GM10847 (cell line): ENCODE results near the gene DNAH8.

Source experiments
- POLR2A ChIP-seq: IDR thresholded peaks from 2 replicates; pipeline ENCODE4 v1.6.1; 2011; ENCODE audit not compliant: insufficient read length; ENCODE audit errors: extremely low read depth

The DNAH8 gene

DNA sequence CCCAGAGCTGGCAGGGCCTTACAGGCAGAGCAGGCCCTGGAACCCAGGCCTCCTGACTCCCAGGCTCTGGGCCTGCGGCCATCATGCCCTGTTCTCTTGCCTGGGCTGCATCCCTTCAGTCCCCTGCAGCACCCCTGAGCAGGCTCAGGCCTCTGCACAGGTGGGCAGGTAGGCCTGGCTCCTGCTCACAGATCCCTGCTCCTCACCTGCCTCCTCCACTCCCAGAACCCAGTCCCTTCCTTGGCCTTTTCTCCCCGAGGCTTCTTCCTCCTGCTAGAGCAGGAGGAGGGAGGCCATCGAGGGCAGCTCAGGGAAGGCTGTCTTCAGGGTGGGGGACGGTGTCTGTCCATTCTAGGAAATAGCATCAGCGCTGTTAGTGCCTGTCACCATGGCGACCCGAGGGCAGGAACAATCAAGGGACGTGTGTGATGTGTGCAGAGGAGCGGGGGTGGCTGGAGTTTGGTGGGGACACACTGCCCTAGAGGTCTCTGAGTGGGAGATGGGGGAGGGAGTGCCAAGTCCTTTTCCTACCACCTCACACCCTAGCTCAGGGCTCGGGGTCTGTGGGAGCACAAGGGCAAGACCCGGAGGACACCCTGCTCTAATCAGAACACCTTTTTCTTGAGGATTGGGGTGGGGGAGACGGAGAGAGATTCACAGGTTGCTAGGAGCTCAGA, 360.0 kb downstream of the DNAH8 start:
- TF ChIP-seq POLR2A, result no peak

DNA sequence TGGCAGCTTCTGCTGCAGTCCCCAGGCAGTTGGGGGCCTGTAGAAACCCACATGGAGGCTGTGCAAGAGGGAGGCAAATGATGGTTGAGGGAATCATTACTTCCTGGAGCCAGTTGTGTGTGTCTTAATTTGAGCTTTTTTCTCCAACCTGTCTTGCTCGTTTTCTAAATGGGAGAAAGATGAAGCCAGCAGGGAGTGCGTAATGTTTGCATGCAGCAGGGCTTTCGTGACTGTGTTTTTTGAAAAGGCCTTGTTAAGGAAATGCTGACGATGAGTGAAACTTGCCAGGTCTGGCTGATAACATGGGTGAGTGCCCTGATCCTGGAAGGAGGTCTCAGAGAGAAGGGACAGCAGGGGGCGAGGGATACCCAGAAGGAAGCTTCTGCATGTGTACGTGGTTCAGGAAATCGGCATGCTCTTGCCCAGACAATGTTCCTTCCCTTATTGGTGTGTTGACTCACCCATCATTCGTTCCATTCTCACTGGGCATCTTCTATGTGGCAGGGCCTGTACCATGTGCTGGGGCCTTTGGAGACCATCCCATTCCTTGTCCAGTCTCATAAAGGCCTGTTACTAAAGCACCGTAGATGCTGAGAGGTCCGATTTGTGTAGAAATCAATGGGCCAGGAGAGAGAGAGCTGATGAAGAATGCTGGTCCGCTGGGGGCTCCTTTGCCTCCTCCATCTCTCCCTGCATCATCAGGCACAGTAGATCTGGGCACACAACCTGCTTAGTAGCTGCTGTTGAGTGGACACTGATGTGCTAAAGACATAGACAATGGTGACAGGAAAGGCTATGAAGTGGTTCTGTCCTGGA, 360.9 kb downstream of the DNAH8 start:
- TF ChIP-seq POLR2A, result no peak

- TF ChIP-seq POLR2A, result no peak
These were observed 361.8 kb downstream of the DNAH8 start for GRCh38 chr6:39076623-39077535.

DNA sequence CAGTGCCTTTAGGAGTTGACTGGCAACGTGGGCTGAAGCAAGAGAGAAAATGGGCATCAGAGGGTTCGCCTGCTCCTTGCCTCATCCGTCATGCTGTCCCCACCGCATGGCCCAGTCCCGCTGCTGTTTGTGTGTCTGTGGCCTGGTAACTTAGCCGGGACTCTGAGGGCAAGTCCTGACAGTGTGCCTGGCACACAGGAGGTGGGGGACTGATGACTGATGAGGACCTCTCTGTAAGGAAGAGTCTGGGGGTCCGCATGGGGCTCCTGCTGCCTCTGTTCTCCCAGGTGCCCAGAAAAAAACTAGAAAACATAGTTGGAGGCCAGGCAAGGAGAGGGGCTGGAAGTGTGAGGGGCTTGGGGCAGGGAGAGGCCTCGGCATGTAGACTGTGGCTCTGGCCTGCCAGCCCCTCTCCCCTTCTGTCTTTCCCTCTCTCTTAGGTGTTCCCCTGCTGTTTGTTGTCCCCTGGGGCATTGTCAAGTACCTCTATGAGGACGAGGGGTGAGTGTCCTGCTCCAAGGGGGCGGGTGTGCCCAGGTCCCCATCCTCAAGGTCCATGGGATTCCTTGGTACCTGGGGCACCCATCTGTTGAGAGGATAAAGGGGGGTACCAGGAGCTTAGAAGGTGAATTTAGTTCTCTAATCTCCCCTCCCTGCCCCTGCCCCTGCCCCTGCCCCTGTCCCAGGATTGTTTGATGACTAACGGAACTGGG, 362.9 kb downstream of the DNAH8 start:
- no peak for TF ChIP-seq POLR2A

DNA sequence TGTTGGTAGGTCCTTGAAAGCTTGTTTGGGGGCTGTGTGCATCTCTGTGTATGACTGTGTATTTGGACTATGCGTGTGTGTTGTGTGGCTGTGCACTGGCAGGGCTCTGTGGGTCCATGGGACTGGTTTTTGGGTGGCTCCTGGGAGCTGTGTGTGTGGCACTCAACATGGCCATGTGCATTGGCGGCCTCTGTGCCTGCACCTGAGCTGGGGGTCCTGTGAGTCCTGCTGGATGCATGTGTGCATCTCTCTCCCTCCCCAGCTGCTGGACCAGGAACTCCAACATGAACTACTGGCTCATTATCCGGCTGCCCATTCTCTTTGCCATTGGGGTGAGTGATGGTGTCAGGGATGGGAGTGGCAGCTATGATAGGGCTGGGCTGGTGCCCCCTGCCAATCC, 363.6 kb downstream of the DNAH8 start:
- TF ChIP-seq POLR2A, result no peak

DNA sequence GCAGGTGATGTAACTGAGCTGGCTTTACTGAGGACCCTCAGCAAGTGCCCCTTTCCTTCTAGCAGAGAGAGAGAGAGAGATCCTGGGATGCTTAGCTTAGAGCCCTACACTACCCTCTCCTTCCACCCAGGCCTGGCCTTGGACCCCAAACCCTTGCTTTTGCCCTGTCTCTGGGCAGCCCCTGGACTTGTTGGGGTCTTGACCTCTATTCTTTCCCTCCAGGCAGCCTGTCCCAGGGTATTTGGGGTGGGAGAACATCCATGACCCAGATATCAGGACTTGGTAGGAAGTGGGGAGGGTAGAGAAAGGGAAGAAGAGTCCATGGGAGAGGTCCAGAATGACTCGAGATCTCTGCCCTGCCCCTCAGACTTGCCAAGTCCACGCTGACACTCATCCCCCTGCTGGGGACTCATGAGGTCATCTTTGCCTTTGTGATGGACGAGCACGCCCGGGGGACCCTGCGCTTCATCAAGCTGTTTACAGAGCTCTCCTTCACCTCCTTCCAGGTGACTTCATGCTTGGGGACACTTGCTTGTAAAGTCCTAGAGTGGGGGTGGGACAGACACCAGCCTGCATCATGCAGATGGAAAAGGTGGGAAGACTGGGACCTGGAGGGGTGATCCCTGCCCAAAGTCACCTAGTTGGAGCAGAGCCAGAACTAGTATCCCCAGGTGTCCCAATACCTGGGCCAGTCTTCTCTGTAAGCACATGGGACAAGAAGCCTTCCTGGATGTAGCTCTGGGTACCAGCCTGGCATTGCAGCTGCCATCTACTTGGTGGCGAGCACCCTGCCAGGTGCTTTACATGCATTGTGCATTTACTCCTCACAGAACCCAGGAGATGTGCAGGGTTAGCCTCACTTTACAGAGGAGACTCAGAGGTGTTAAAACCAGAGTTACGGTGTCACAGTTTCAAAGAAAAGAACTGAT, 364.4 kb downstream of the DNAH8 start:
- TF ChIP-seq POLR2A, result no peak
